ENCODE results near the gene PLBD1.

The PLBD1 gene

GRCh38 chr12:14571779-14572178 is 4.1 kb upstream of the PLBD1 start:
- no peak for DNase-seq (ENCODE audit: low read depth in 2 of 3, low spot score in 2 of 3)

GRCh38 chr12:14570231-14570630 is 2.5 kb upstream of the PLBD1 start:
- DNase-seq (ENCODE audit: low read depth in 2 of 3, low spot score in 2 of 3): no peak

GRCh38 chr12:14564336-14564959 is 3.2 kb downstream of the PLBD1 start:
- no peak for DNase-seq (ENCODE audit: low read depth in 2 of 3, low spot score in 2 of 3)

- DNase-seq (ENCODE audit: low read depth in 2 of 3, low spot score in 2 of 3): no peak
Observed at GRCh38 chr12:14563046-14563445, 4.6 kb downstream of the PLBD1 start.

GRCh38 chr12:14562279-14562678 is 5.4 kb downstream of the PLBD1 start:
- DNase-seq (ENCODE audit: low read depth in 2 of 3, low spot score in 2 of 3): no peak

- no peak for DNase-seq (ENCODE audit: low read depth in 2 of 3, low spot score in 2 of 3)
Observed at GRCh38 chr12:14561677-14562238, 5.9 kb downstream of the PLBD1 start.

GRCh38 chr12:14560904-14561574 is 6.6 kb downstream of the PLBD1 start:
- no peak for DNase-seq (ENCODE audit: low read depth in 2 of 3, low spot score in 2 of 3)

GRCh38 chr12:14558473-14558959 is 9.2 kb downstream of the PLBD1 start:
- no peak for DNase-seq (ENCODE audit: low read depth in 2 of 3, low spot score in 2 of 3)

- no peak for DNase-seq (ENCODE audit: low read depth in 2 of 3, low spot score in 2 of 3)
Observed at GRCh38 chr12:14557966-14558365, 9.7 kb downstream of the PLBD1 start.

GRCh38 chr12:14554281-14555007 is 13.2 kb downstream of the PLBD1 start:
- no peak for DNase-seq (ENCODE audit: low read depth in 2 of 3, low spot score in 2 of 3)

GRCh38 chr12:14548609-14549008 is 19.1 kb downstream of the PLBD1 start:
- no peak for DNase-seq (ENCODE audit: low read depth in 2 of 3, low spot score in 2 of 3)

GRCh38 chr12:14547571-14547970 is 20.1 kb downstream of the PLBD1 start:
- DNase-seq (ENCODE audit: low read depth in 2 of 3, low spot score in 2 of 3): no peak

- DNase-seq (ENCODE audit: low read depth in 2 of 3, low spot score in 2 of 3): no peak
Observed at GRCh38 chr12:14545144-14546124, 22.2 kb downstream of the PLBD1 start.

- DNase-seq (ENCODE audit: low read depth in 2 of 3, low spot score in 2 of 3): no peak
Observed at GRCh38 chr12:14540801-14541462, 26.8 kb downstream of the PLBD1 start.

GRCh38 chr12:14537088-14537487 is 30.6 kb downstream of the PLBD1 start:
- no peak for DNase-seq (ENCODE audit: low read depth in 2 of 3, low spot score in 2 of 3)

- no peak for DNase-seq (ENCODE audit: low read depth in 2 of 3, low spot score in 2 of 3)
Observed at GRCh38 chr12:14532152-14532551, 35.5 kb downstream of the PLBD1 start.

GRCh38 chr12:14525964-14526363 is 41.7 kb downstream of the PLBD1 start:
- no peak for DNase-seq (ENCODE audit: low read depth in 2 of 3, low spot score in 2 of 3)

GRCh38 chr12:14521822-14522221 is 45.9 kb downstream of the PLBD1 start:
- no peak for DNase-seq (ENCODE audit: low read depth in 2 of 3, low spot score in 2 of 3)

GRCh38 chr12:14514946-14515345 is 52.7 kb downstream of the PLBD1 start:
- DNase-seq (ENCODE audit: low read depth in 2 of 3, low spot score in 2 of 3): no peak

- DNase-seq (ENCODE audit: low read depth in 2 of 3, low spot score in 2 of 3): no peak
Observed at GRCh38 chr12:14514154-14514842, 53.4 kb downstream of the PLBD1 start.
